OCI-LY1 (cell line): ENCODE measurements around the gene SUSD6.
A peak's percentile ranks its signal among the peaks of the same experiment; 100 is the strongest.

Source experiments
- H2AFZ ChIP-seq: fragments of 200-600 bp; sonication (generic), shearing (Covaris generic); 2 replicates; pipeline ENCODE4 v1.6.0; 2014; ENCODE audit warnings: antibody characterized with exemption, mild to moderate bottlenecking, low read length
- H3F3A ChIP-seq: fragments of 200-600 bp; sonication (generic), shearing (Covaris generic); 2 replicates; pipeline ENCODE4 v1.6.0; 2014; ENCODE audit warnings: mild to moderate bottlenecking, antibody characterized with exemption, low read length, moderate library complexity; ENCODE audit not compliant: insufficient read depth
- H3K27ac ChIP-seq: fragments of 200-600 bp; sonication (generic); 2 replicates; pipeline ENCODE4 v1.5.1; 2014; ENCODE audit warnings: low read length, mixed run types, mild to moderate bottlenecking, low read depth; ENCODE audit not compliant: poor library complexity, severe bottlenecking
- H3K27me3 ChIP-seq: fragments of 200-600 bp; sonication (generic); 2 replicates; pipeline ENCODE4 v1.6.0; 2014; ENCODE audit warnings: antibody characterized with exemption, mild to moderate bottlenecking, low read length, moderate library complexity; ENCODE audit not compliant: insufficient read depth
- H3K36me3 ChIP-seq: fragments of 200-600 bp; sonication (generic); 2 replicates; pipeline ENCODE4 v1.6.1; 2014; ENCODE audit warnings: mild to moderate bottlenecking, antibody characterized with exemption, low read length, moderate library complexity, mixed read lengths; ENCODE audit not compliant: insufficient read depth
- H3K4me1 ChIP-seq: fragments of 200-600 bp; sonication (generic); 2 replicates; pipeline ENCODE4 v1.5.1; 2014; ENCODE audit warnings: mild to moderate bottlenecking, low read length, moderate library complexity; ENCODE audit not compliant: insufficient read depth, severe bottlenecking
- H3K4me2 ChIP-seq: fragments of 200-600 bp; sonication (generic), shearing (Covaris generic); 2 replicates; pipeline ENCODE4 v1.6.1; 2014; ENCODE audit warnings: low read length
- H3K4me3 ChIP-seq: fragments of 200-600 bp; sonication (generic); 2 replicates; pipeline ENCODE4 v1.5.1; 2014; ENCODE audit warnings: low read length, low read depth, mild to moderate bottlenecking, mixed read lengths; ENCODE audit not compliant: poor library complexity, severe bottlenecking
- H3K79me2 ChIP-seq: fragments of 200-600 bp; shearing (Covaris generic); 2 replicates; pipeline ENCODE4 v1.6.1; 2016; ENCODE audit warnings: mixed run types, low read length, mixed read lengths; ENCODE audit not compliant: insufficient read depth
- H3K9ac ChIP-seq: fragments of 200-600 bp; sonication (generic), shearing (Covaris generic); 2 replicates; pipeline ENCODE4 v1.6.1; 2014; ENCODE audit warnings: mild to moderate bottlenecking, low read length, mixed read lengths
- H3K9me2 ChIP-seq: fragments of 200-600 bp; sonication (generic), shearing (Covaris generic); 2 replicates; pipeline ENCODE4 v1.6.1; 2014; ENCODE audit warnings: low read depth, mild to moderate bottlenecking, low read length, mixed read lengths
- H3K9me3 ChIP-seq: fragments of 200-600 bp; shearing (Covaris generic); 2 replicates; pipeline ENCODE4 v1.6.1; 2014; ENCODE audit warnings: low read length, mixed read lengths
- H4K20me1 ChIP-seq: fragments of 200-600 bp; sonication (generic), shearing (Covaris generic); 2 replicates; pipeline ENCODE4 v1.6.0; 2016; ENCODE audit warnings: mild to moderate bottlenecking, low read length; ENCODE audit not compliant: insufficient read depth
- EZH2 ChIP-seq: fragments of 200-600 bp; sonication (generic), shearing (Covaris generic); IDR thresholded peaks from 2 replicates; pipeline ENCODE4 v1.8.0; 2017; ENCODE audit warnings: borderline replicate concordance, mixed run types, mild to moderate bottlenecking, antibody characterized with exemption, low read length, moderate library complexity, mixed read lengths
- TF ChIP-seq, protein P1 (sequence below): fragments of 200-600 bp; sonication (generic), shearing (Covaris generic); IDR thresholded peaks from 2 replicates; pipeline ENCODE4 v1.5.1; 2017; ENCODE audit warnings: mild to moderate bottlenecking, antibody characterized with exemption, low read length, moderate library complexity, mixed read lengths

SUSD6 gene

DNA sequence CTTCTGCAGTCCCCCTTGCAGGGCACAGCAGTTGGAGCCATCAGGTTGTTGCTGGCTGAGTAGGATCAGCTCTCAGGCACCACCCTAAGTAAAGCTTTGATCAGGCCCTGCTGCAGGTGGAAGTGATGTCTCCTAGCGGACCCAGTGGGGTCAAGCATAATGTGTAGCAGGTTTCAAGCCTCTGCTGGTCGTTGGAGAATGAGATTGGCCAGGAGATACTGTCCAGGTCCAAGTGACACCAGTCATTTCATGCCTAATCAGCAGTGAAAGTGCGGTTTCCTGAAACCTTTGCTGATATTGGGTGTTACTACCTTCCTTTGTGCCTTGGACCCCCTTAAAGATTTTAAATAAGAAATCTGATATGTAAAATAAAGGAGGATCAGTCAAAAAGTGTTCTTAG, 72.6 kb downstream of the SUSD6 start:
- Histone ChIP-seq H3K79me2 (peaks cover 85% of the 10 kb centered on the region), H3K4me2 (peak overlapping the region; percentile 52; the same call in 1 of the 2 replicates), H3K27ac (peak overlapping the region; percentile 82), H3K36me3 (peaks cover 31% of the 10 kb centered on the region; the same call in 1 of the 2 replicates), H4K20me1 (no peaks in the 10 kb centered on the region), H2AFZ (no peak overlapping the region), H3K9me2 (no peaks in the 10 kb centered on the region), H3K4me3 (no peak overlapping the region), H3K9me3 (no peaks in the 10 kb centered on the region), H3K27me3 (no peaks in the 10 kb centered on the region), H3F3A (no peaks in the 10 kb centered on the region), H3K4me1 (peaks cover 77% of the 10 kb centered on the region), H3K9ac (no peak overlapping the region; the same call in 1 of the 2 replicates)
- TF ChIP-seq, protein P1, sequence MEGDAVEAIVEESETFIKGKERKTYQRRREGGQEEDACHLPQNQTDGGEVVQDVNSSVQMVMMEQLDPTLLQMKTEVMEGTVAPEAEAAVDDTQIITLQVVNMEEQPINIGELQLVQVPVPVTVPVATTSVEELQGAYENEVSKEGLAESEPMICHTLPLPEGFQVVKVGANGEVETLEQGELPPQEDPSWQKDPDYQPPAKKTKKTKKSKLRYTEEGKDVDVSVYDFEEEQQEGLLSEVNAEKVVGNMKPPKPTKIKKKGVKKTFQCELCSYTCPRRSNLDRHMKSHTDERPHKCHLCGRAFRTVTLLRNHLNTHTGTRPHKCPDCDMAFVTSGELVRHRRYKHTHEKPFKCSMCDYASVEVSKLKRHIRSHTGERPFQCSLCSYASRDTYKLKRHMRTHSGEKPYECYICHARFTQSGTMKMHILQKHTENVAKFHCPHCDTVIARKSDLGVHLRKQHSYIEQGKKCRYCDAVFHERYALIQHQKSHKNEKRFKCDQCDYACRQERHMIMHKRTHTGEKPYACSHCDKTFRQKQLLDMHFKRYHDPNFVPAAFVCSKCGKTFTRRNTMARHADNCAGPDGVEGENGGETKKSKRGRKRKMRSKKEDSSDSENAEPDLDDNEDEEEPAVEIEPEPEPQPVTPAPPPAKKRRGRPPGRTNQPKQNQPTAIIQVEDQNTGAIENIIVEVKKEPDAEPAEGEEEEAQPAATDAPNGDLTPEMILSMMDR: no peak

DNA sequence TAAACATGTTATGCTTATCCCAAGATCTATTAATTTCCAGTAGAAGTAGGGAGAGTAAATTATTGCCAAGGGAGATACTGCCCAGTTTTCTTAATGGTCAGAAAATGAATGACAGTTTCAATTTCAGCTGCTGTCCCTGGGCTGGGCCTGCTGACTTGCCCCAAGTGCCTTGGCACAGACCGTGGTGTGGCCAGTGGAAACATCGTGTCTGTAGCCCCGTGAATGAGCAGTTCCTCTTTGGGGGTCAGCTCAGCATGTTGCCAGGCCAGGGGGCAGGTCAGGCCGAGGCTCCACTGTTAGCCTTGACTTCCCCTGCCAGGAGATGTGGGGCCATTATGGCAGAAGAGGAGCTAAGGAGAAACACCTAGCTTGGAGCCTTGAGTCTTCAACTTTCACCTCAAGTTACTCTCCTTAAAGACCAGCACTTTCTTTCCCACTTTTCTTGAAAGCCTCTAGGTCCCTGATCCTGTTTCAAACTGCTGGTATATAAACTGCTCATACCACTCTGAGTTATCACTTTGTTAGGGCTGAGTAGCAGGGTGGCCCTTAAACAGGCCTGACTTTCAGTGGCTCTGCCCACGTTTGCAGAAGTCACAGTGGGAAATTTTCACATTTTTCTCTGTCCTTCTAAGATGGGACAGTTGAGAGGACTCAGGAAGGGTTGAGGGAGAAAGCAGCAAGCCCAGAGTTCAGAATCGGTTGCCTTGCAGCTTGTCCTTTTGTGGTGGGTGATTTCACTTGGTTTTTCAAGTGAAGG, 73.2 kb downstream of the SUSD6 start:
- Histone ChIP-seq H2AFZ (no peak overlapping the region), H3K4me1 (peaks cover 78% of the 10 kb centered on the region), H3K9me2 (no peaks in the 10 kb centered on the region), H3K27me3 (no peaks in the 10 kb centered on the region), H3K79me2 (peaks cover 85% of the 10 kb centered on the region), H3F3A (no peaks in the 10 kb centered on the region), H3K9ac (no peak overlapping the region; the same call in 1 of the 2 replicates), H3K4me2 (peak overlapping the region; percentile 52), H3K9me3 (no peaks in the 10 kb centered on the region), H4K20me1 (no peaks in the 10 kb centered on the region), H3K36me3 (peaks cover 30% of the 10 kb centered on the region; the same call in 1 of the 2 replicates), H3K27ac (peak overlapping the region; percentile 82), H3K4me3 (no peak overlapping the region)
- TF ChIP-seq, protein P1: no peak
- no peak for TF ChIP-seq EZH2

DNA sequence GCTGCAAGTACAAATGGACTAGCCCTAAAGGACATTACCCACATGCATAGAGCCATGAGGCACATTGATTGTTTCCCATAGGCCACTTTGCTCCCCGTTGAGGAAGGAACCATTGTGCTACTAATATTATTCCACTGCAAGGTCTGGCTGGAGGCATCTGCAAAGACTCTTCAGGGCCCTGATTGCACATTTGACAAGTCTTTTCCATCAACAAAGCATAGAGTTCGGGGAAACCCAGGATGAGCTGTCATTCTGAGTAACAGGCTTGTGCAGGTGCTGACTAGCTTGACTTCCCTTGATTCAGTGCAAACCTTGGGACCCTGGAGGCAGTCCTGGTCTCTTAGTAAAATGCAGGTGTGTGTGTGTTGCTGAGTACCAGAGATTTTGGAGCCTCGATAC, 73.8 kb downstream of the SUSD6 start:
- H3K4me1 ChIP-seq: peaks cover 83% of the 10 kb centered on the region
- peak overlapping the region; percentile 52 for H3K4me2 ChIP-seq
- no peaks in the 10 kb centered on the region for H4K20me1 ChIP-seq
- H3K27me3 ChIP-seq: no peaks in the 10 kb centered on the region
- peaks cover 27% of the 10 kb centered on the region; the same call in 1 of the 2 replicates for H3K36me3 ChIP-seq
- no peaks in the 10 kb centered on the region for H3K9me2 ChIP-seq
- no peaks in the 10 kb centered on the region for H3F3A ChIP-seq
- H3K27ac ChIP-seq: peak overlapping the region; percentile 82
- H3K79me2 ChIP-seq: peaks cover 80% of the 10 kb centered on the region
- H3K9ac ChIP-seq: peak overlapping the region; percentile 29; the same call in 1 of the 2 replicates
- TF ChIP-seq, protein P1: no peak
- no peak for TF ChIP-seq EZH2
- no peak overlapping the region for H2AFZ ChIP-seq
- no peak overlapping the region for H3K4me3 ChIP-seq
- H3K9me3 ChIP-seq: no peaks in the 10 kb centered on the region
